OCI-LY7 (cell line): ENCODE data around the gene ZNF441. TPM values are rescaled to one million over a fixed set of nuclear protein-coding genes. Genes with fewer than 3 reads are reported as not detected.
"Not testable (repeated sequence)": the region's sequence is repeated elsewhere in the genome, so short reads cannot be mapped to it uniquely, and the experiment has no call there.

Experiments used
- BruUV-seq: library from RNA; stranded (reverse); fragments of 400-500 nt; replicated peaks from 2 replicates; lab custom pipeline; 2021; lab: Mats Ljungman, UMichigan
- CTCF ChIA-PET: fragments of 300-600 bp; sonication (Branson Sonifier 250); formaldehyde crosslinking; loops from one replicate; lab custom pipeline; 2022; ENCODE audit warnings: antibody characterized with exemption; ENCODE audit not compliant: unreplicated experiment; lab: Charles Lee
- POLR2A ChIA-PET: fragments of 300-600 bp; sonication (Branson Sonifier 250); formaldehyde crosslinking; loops from one replicate; lab custom pipeline; 2022; ENCODE audit warnings: antibody characterized with exemption; lab: Charles Lee
- DNase-seq: peaks from one replicate; pipeline ENCODE4 v3.0.0-alpha.2; 2015; ENCODE audit warnings: low spot score
- H2AFZ ChIP-seq: fragments of 200-600 bp; sonication (generic), shearing (Covaris generic); 2 replicates; pipeline ENCODE4 v1.6.1; 2014; ENCODE audit warnings: mild to moderate bottlenecking, antibody characterized with exemption, low read length, moderate library complexity
- H3K27ac ChIP-seq: fragments of 200-600 bp; sonication (generic); 2 replicates; pipeline ENCODE4 v1.5.1; 2014; ENCODE audit warnings: mixed run types, low read depth, mild to moderate bottlenecking, moderate library complexity, low read length, inconsistent platforms; ENCODE audit not compliant: poor library complexity, severe bottlenecking
- H3K36me3 ChIP-seq: fragments of 200-600 bp; sonication (generic); 2 replicates; pipeline ENCODE4 v1.6.1; 2014; ENCODE audit warnings: mild to moderate bottlenecking, antibody characterized with exemption, low read length, moderate library complexity, mixed read lengths; ENCODE audit not compliant: insufficient read depth
- H3K4me1 ChIP-seq: fragments of 200-600 bp; sonication (generic); 2 replicates; pipeline ENCODE4 v1.5.1; 2014; ENCODE audit warnings: mild to moderate bottlenecking, low read length; ENCODE audit not compliant: insufficient read depth, poor library complexity, severe bottlenecking
- H3K4me2 ChIP-seq: fragments of 200-600 bp; sonication (generic); 2 replicates; pipeline ENCODE4 v1.6.1; 2014; ENCODE audit warnings: mild to moderate bottlenecking, low read length
- H3K4me3 ChIP-seq: fragments of 200-600 bp; sonication (generic); 2 replicates; pipeline ENCODE4 v1.5.1; 2014; ENCODE audit warnings: mild to moderate bottlenecking, low read depth, low read length; ENCODE audit not compliant: poor library complexity, severe bottlenecking
- H3K79me2 ChIP-seq: fragments of 200-600 bp; sonication (generic); 2 replicates; pipeline ENCODE4 v1.6.1; 2016; ENCODE audit warnings: low read depth, mild to moderate bottlenecking, low read length, moderate library complexity, mixed read lengths; ENCODE audit not compliant: insufficient read depth
- H3K9me2 ChIP-seq: fragments of 200-600 bp; sonication (generic); 2 replicates; pipeline ENCODE4 v1.6.1; 2016; ENCODE audit warnings: mild to moderate bottlenecking, low read length, mixed read lengths; ENCODE audit not compliant: insufficient read depth
- H3K9me3 ChIP-seq: fragments of 200-600 bp; sonication (generic); 2 replicates; pipeline ENCODE4 v1.6.1; 2014; ENCODE audit warnings: mild to moderate bottlenecking, mixed run types, low read length, mixed read lengths
- H4K20me1 ChIP-seq: fragments of 200-600 bp; sonication (generic); 2 replicates; pipeline ENCODE4 v1.6.1; 2014; ENCODE audit warnings: mild to moderate bottlenecking, antibody characterized with exemption, low read length, moderate library complexity, mixed read lengths; ENCODE audit not compliant: insufficient read depth
- CTCF ChIP-seq: fragments of 200-600 bp; sonication (generic); conservative IDR thresholded peaks from 2 replicates; pipeline ENCODE4 v1.5.1; 2014; ENCODE audit warnings: mild to moderate bottlenecking, antibody characterized with exemption, low read length, moderate library complexity, mixed read lengths
- EZH2phosphoT487 ChIP-seq: fragments of 200-600 bp; sonication (generic); IDR thresholded peaks from 2 replicates; pipeline ENCODE4 v1.6.1; 2018; ENCODE audit warnings: low read depth, borderline replicate concordance, mild to moderate bottlenecking, mixed run types, antibody characterized with exemption, low read length, moderate library complexity, mixed read lengths
- intact Hi-C: fragments of 100-400 bp; cut with micrococcal nuclease; formaldehyde crosslinking; loops from one replicate; pipeline ENCODE4 v1.10.0; 2022; ENCODE audit not compliant: unreplicated experiment
- total RNA-seq, 2 experiments: library from RNA; depleted of rRNA in 1 of 2; stranded (reverse); fragments of >200 nt in 1 of 2; shearing (Covaris generic) in 1 of 2; gene quantifications; 2 replicates each; pipeline ENCODE4 v1.2.3, GENCODE V29; 2014 to 2022

Gene ZNF441
- total RNA-seq, 2 experiments from 2014 or later = 8.4 to 14.5 TPM

GRCh38 chr19:11821474-11822109, 54.8 kb downstream of the ZNF441 start:
- ChIA-PET CTCF (no interaction called here), POLR2A (no interaction called here)
- BruUV-seq = no TSS peak
- no peaks in the 10 kb centered on the region for H3K9me3 ChIP-seq
- no peak overlapping the region for H2AFZ ChIP-seq
- no peaks in the 10 kb centered on the region for H3K4me1 ChIP-seq
- no peaks in the 10 kb centered on the region for H4K20me1 ChIP-seq
- intact Hi-C loops = no loop called here
- no peak overlapping the region for H3K4me3 ChIP-seq
- DNase-seq = no peak
- no peak overlapping the region for H3K27ac ChIP-seq
- no peaks in the 10 kb centered on the region for H3K36me3 ChIP-seq
- no peaks in the 10 kb centered on the region for H3K79me2 ChIP-seq
- no peak overlapping the region for H3K4me2 ChIP-seq
- no peaks in the 10 kb centered on the region for H3K9me2 ChIP-seq
- TF ChIP-seq EZH2phosphoT487 (no peak), CTCF (no peak)

- H3K79me2 ChIP-seq, H3K9me2 ChIP-seq, intact Hi-C loops, H3K4me3 ChIP-seq, H3K4me2 ChIP-seq, H2AFZ ChIP-seq, BruUV-seq, POLR2A ChIA-PET, H3K4me1 ChIP-seq, H4K20me1 ChIP-seq, H3K27ac ChIP-seq, H3K9me3 ChIP-seq, CTCF ChIA-PET: not testable (repeated sequence)
- peaks cover 25% of the 10 kb centered on the region for H3K36me3 ChIP-seq
- TF ChIP-seq CTCF = peak; percentile 67
- DNase-seq = peak; percentile 34
Observed at GRCh38 chr19:11828957-11829876, 62.4 kb downstream of the ZNF441 start.
